SH-SY5Y (cell line): ENCODE data around the gene MRPS18A.

Experiments used
- GATA2 ChIP-seq: IDR thresholded peaks from 2 replicates; pipeline ENCODE4 v1.6.1; 2011; ENCODE audit warnings: mild to moderate bottlenecking, low read depth, low read length
- GATA3 ChIP-seq: IDR thresholded peaks from 2 replicates; pipeline ENCODE4 v1.6.1; 2011; ENCODE audit warnings: low read depth, mild to moderate bottlenecking, low read length, moderate library complexity

Gene MRPS18A

DNA sequence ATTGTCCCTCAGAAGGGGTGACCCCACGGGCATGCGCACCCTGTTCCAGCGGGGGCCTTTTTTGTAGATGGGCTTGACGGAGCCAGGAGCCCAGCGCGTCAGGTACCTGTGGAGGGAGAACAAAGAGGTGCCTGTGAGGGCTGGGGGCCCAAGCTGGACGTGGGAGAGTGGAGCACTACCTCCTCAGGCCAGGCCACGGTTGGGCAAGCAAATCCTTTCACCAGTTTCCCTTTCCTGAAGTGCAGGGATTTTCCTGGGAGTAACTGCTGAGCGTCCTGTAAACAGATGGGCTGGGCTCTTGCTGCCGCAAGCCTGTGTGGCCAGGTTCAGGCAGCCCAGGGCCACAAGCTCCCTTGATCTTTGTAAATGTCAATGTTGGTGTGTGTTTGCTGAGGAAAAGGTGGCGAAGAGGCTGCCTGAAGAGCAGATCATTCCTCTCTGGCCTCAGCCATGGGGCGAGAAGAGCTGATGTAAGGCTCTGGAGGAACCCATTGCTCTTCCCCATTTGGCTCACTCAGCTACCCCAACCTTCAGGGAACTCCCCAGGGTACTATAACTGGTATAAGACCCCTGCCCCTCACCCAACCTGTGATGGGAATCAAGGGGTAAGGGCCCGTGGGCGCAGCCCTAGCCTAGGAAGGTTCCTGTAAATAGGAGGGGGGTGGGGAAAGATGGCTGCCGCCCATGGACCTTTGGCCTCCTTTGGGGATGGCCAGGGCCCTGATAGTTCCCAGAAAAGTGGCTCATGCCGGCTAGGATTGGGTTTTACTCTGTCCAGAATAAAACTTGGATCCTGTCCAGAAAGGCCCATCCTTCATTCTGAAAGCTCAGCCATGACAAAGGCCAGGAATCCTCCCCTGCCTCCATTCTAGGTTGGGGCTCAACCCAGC is 15.5 kb downstream of the MRPS18A start:
- TF ChIP-seq GATA2 (no peak), GATA3 (no peak)

- TF ChIP-seq GATA3, result no peak
- TF ChIP-seq GATA2, result no peak
Observed at GRCh38 chr6:43671011-43671800, 16.4 kb downstream of the MRPS18A start.

- TF ChIP-seq GATA2 (no peak), GATA3 (no peak)
Observed at GRCh38 chr6:43670623-43670986, 17.0 kb downstream of the MRPS18A start.

GRCh38 chr6:43669922-43670622 is 17.5 kb downstream of the MRPS18A start:
- TF ChIP-seq GATA2 (no peak), GATA3 (no peak)

GRCh38 chr6:43669050-43669921 is 18.3 kb downstream of the MRPS18A start:
- TF ChIP-seq GATA3, result no peak
- no peak for TF ChIP-seq GATA2

- no peak for TF ChIP-seq GATA3
Observed at GRCh38 chr6:43668151-43669028, 19.2 kb downstream of the MRPS18A start.

- TF ChIP-seq GATA2, result no peak
- TF ChIP-seq GATA3, result no peak
Observed at GRCh38 chr6:43667245-43668150, 20.1 kb downstream of the MRPS18A start.

GRCh38 chr6:43666196-43666920 is 21.2 kb downstream of the MRPS18A start:
- no peak for TF ChIP-seq GATA3
- no peak for TF ChIP-seq GATA2

DNA sequence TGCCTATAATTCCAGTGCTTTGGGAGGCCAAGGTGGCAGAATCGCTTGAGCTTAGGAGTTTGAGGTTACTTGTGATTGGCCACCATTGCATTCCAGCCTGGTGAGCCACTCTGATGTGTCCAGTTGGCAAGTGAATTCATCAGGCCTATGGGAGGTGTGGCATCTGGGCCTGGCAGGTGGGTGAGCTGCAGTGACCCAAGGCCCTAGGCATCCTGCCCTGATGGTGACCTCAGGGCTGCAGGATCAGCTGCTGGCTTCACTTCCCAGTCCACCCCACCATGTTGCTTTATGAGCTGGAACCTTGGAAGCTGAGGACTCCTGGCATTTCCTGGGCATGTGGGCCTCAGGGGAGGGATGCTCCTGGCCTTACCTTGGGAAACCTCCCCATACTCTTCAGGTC is 22.2 kb downstream of the MRPS18A start:
- TF ChIP-seq GATA3, result no peak
- no peak for TF ChIP-seq GATA2

DNA sequence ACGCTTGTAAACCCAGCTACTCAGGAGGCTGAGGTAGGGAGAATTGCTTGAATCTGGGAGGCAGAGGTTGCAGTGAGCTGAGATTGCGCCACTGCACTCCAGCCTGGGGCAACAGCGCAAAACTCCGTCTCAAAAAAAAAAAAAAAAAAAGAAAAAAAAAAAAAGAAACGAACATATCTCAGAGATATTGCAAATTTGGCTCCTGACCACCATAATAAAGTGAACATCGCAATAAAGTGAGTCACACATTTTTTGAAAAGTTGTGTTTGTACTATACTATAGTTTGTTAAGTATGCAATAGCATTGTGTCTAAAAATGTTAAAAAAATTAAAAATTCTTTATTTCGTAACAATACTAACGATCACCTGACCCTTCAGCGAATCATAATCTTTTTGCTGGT is 29.4 kb downstream of the MRPS18A start:
- no peak for TF ChIP-seq GATA2
- no peak for TF ChIP-seq GATA3

DNA sequence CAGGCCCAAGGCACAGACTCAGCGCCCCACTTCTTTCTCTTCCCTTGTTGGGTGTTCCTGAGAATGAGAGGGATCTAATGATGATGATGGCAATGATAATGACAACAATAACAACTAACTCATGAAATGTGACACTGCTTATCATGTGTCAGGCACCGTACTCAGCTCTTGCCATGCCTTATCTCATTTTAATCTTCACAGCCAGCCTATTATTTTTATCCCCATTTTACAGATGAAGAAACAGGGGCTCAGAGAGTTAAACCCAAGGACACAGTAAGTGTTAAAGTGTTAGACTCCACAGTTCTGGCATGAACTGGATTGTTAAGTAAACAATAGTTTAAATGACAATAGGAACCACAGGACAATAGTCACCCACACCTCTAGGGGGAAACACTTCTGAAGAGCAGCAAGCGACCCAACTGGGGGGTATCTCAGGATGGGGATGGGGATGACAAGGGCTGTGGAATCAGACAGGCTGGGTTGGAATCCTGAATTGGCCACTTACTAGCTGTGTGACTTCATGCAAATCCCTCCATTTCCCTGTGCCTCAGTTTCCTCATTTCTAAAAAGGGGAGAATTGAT is 30.3 kb downstream of the MRPS18A start:
- no peak for TF ChIP-seq GATA2
- no peak for TF ChIP-seq GATA3
